GM21786 (cell line): Measurements from ENCODE around the gene KRTAP10-4.
"Not testable (repeated sequence)": the region's sequence is repeated elsewhere in the genome, so short reads cannot be mapped to it uniquely, and the experiment has no call there.

Experiments
- ATAC-seq: cut with Tn5 transposase; IDR thresholded peaks from one replicate; pipeline ENCODE4 v1.9.1; 2021; ENCODE audit not compliant: unreplicated experiment

The KRTAP10-4 gene

GRCh38 chr21:44556879-44557278 is 16.6 kb upstream of the KRTAP10-4 start:
- ATAC-seq = no peak

GRCh38 chr21:44557491-44558328 is 15.8 kb upstream of the KRTAP10-4 start:
- no peak for ATAC-seq

- not testable (repeated sequence) for ATAC-seq
Observed at GRCh38 chr21:44558329-44558675, 15.2 kb upstream of the KRTAP10-4 start.

GRCh38 chr21:44558695-44559094 is 14.8 kb upstream of the KRTAP10-4 start, which contains the start of gene KRTAP10-3:
KRTAP10-3 (minus strand) TSS chr21:44558795; CDS start chr21:44558715, 80 bp downstream.
- no peak for ATAC-seq

- no peak for ATAC-seq
Observed at GRCh38 chr21:44564099-44564498, 9.4 kb upstream of the KRTAP10-4 start.

GRCh38 chr21:44564886-44565598 is 8.5 kb upstream of the KRTAP10-4 start:
- no peak for ATAC-seq

GRCh38 chr21:44566403-44566802 is 7.1 kb upstream of the KRTAP10-4 start:
- no peak for ATAC-seq

GRCh38 chr21:44567481-44568171 is 5.9 kb upstream of the KRTAP10-4 start:
- ATAC-seq = no peak

GRCh38 chr21:44568261-44568660 is 5.3 kb upstream of the KRTAP10-4 start:
- ATAC-seq = no peak

- no peak for ATAC-seq
Observed at GRCh38 chr21:44568667-44569556, 4.6 kb upstream of the KRTAP10-4 start.

- ATAC-seq = no peak
Observed at GRCh38 chr21:44569861-44570517, 3.5 kb upstream of the KRTAP10-4 start.

GRCh38 chr21:44571296-44571695 is 2.2 kb upstream of the KRTAP10-4 start:
- ATAC-seq = no peak

- ATAC-seq = no peak
Observed at GRCh38 chr21:44571844-44572782, 1.4 kb upstream of the KRTAP10-4 start.

GRCh38 chr21:44572959-44573583 is 458 bp upstream of the KRTAP10-4 start:
- no peak for ATAC-seq

GRCh38 chr21:44574457-44575306 is 1.2 kb downstream of the KRTAP10-4 start:
- no peak for ATAC-seq

- ATAC-seq = no peak
Observed at GRCh38 chr21:44575307-44576024, 1.9 kb downstream of the KRTAP10-4 start.

- no peak for ATAC-seq
Observed at GRCh38 chr21:44576025-44576420, 2.5 kb downstream of the KRTAP10-4 start.
